ENCODE results near the gene GNAI2.
"Not testable (repeated sequence)": the region's sequence is repeated elsewhere in the genome, so short reads cannot be mapped to it uniquely, and the experiment has no call there.

Gene GNAI2

DNA sequence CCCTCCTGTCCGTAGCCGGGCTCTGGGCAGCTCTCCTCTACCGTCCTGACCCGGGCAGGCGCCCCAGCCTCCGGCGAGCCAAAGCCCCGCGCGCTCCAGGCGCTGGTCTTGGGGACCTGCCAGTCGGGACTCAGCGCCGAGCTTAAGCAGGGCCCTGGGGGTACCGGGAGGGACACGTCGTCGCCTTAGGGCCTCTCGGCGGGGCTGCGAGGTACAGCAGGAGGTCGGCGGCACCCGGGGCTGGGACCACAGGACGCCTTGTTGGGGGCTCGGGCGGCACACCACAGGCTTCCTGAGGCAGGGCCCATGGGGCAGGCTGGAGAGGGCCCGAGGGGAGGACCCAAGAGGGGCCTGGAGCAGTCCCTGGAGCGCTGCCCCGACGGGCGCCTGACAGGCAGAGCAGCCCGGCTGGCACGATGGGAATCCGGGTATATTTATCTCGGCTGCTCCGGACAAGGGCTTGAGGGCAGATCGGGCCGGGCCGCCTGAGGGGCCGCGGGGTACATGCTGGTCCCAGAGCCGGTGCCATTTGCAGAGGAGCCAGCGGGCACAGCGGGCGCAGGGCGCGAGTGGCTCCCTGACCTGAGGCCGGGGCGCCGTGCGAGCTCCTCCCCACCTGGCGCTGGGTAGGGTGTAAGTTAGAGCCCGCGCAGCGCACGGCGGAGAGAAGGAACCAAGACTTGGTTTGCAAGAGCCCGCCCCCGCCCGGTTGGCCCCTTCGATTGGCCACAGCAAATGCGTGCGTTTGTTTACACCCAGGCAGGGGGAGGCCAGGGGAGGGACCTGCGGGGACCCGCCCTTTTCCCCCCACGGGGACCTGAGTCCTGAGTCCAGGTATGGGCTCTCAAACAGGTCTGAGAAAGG is 30.4 kb upstream of the GNAI2 start:
- DNase-seq, result peak; percentile 9

DNA sequence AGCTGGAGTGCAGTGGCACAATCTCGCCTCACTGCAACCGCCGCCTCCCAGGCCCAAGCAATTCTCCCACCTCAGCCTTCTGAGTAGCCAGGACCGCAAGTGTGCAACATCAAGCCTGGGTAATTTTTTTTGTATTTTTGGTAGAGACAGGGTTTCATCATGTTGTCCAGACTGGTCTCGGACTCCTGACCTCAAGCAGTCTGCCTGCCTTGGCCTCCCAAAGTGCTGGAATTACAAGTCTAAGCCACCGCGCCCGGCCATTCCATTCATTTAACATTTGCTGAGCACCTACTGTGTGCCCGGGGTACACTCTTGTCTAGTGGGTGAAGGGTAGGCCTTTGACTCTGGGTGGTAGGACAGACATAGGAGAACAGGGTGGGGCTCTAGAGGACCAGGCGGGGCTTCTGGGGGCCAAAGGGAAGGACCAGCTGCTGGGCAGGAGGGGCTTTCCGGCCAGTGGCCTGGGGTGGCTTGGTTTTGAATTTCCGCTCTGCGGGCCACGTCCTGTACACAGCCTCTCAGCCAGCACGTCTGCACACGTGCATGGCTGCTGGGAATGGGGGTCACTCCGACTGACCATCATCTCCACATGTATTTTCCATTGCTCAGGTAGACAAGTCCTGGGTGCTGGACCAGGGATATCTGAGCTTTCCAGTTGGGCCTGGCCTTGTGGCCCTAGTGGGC is 28.5 kb upstream of the GNAI2 start:
- no peak for DNase-seq

DNA sequence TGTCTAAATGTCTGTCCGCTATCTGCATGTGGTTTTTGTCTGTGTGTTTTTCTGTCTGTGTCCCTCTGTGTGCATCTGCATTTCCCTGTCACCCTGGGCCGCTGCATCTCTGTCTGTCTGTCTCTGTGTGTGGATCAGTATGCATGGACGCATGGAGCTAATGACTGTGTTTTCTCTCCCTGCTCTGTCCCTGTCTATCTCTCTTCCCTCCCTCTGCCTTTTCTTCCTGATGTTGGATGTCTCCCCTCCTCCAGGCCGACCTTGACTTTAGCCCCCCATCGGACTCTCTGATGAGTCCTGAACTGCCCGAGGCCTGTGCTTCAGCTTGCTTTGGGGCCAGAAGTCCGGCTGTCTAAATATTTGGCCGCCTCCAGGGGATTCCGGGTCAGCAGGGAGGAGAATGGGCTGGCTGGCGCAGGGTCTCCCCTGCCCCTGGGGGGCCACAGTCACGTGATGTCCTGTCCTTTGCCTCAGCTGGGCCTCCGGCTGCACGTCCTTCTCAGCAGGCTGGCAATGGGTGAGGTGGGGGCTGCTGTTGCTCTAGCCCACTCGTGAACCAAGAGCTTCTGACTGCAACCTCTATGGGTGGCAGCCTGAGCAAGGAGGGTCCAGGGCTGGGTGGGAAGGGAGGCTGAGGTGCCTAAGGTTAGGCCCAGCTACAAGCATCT is 27.2 kb upstream of the GNAI2 start:
- DNase-seq, result no peak

DNA sequence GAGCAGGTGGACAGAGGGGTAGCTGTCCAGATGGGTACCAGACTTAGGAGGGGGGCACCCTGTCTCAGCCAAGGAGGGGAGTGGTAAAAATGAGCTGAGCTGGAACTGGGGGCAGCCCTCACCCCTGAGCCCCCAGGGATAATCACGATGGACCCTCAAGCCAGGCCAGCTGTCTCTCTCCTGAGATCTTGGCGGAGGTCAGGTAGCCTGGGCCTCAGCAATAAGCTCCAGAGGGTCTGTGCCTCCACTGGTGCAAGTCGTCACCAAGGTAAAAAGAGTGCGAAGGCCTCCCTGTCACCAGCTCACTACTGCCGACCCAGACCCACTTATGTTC is 25.9 kb upstream of the GNAI2 start:
- DNase-seq, result no peak

DNA sequence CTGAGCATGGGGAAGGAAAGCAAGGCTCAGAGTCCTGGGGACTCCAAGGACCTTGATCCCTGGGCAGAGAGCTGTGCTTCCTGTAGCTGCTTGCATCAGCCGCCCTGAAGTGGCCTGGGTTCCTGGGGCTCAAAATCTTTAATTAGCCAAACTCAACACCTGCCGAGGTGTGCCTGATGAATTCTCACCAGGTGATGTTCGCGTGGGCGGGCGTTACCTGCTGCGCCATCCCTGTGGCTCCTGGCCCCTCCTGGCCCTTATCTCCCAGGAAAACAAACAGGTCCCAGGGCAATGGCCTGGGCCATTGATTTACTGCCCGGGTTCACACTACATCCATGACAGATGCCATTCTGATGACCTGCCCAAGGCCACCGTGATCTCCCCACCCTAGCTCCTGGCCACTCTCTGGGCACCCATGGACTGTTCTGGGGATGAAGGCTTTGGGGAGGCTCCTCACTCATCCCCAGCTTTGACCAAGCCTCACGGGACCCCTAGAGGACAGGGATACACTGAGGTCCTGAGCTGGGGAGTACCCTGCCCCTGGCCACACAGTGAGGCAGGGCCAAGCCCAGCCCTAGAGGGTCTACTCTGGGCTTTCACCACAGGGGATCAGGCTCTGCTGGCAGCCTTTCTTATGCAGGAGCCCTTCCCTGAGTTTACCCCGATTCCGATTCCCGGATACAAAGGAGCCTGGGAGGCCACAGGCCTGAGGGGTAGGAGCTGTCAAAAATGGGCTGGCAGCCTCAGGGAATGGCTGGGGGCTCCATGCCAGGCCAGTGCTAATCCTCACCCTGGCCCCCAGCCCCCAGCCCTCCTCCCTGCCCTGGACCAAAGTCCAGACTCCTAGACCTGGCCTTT is 25.3 kb upstream of the GNAI2 start:
- DNase-seq, result no peak

DNA sequence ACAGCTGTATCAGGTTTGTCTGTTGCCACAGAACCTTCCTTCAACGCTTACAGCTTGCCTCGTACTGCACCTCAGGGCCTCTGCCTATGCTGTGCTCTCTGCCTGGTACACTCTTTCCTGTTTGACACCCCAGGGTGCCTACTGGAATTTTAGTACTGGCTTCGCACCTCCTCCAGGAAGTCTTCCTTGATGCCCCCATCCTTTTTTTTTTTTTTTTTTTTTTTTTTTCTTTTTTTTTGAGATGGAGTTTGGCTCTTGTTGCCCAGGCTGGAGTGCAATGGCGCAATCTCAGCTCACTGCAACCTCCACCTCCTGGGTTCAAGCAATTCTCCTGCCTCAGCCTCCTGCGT is 24.7 kb upstream of the GNAI2 start:
- DNase-seq, result not testable (repeated sequence)

DNA sequence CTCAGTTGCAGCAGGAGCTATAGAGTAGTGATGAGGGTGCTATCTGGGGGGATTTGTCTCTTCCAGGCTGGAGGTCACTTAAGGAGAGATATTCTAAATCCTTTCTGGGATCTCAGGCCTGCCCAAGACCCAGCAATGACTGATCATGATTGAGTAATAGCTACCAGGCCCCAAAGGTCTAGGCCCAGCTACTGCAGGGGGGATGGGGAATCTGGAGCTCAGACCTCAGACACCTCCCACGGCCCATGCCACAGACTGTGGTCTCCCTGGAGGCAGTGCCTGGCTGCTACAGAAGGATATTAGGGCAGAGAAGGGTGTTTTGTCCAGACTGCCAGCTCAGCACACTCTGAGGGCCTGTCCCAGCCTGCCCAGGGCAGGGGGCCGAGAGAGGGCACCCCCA is 24.1 kb upstream of the GNAI2 start:
- no peak for DNase-seq

DNA sequence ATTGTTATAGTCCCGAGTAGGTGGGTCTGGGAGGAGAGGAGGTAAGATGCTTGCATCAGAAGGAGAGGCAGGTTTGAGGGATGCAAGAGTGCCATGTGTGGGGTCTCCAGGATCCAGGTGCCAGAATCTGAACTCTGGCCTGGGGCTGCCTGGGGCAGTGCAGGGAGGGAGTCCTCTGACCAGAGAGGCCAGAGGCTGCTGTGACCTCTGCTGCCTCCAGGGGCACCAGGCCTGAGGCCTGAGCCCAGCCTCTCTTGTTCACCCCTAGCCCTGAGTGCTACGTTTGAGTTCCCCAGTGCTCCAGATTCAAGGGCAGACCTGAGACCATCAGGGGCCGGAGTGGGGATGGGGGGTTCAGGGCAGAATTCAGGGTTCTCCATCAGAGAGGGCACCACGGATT is 23.5 kb upstream of the GNAI2 start:
- no peak for DNase-seq

DNA sequence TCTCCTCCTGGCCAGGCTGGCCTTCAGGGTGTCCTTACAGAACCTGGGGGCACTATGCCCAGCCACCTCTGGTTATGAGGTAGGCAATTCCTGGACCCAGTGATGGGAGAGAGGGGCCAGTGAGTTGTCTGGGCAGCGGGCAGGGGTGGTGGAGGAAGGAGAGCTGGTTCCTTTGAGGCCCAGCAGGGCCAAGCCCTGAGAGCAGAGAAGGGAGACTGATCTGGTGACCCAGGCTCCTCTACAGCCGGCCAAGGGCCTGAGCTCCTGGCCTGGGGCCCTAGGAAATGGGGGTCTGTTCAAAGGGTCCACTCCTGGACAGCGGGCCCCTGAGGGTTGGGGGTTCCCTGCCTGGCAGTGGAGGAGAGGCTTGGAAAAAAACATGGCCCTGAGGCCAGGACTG is 23.0 kb upstream of the GNAI2 start:
- DNase-seq, result no peak

DNA sequence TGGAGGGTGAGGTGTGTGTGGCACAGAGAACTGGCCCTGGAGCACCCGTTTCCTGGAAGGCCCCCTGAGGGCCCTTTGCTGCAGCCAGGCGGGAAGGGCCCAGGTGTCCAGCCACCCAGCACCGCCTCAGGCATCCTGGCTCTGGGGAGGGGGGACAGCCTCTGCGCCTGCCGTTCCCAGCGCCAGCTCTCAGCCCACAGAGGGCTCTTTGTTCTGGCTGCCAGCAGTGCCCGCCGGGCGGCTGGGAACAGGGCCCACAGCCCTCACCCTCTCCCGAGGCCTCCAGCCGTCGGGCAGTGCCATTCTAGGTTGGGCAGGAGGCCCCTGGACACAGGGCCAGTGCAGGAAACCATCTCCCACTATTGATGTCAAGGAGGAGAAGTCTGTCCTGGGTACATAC is 22.6 kb upstream of the GNAI2 start:
- DNase-seq, result no peak

DNA sequence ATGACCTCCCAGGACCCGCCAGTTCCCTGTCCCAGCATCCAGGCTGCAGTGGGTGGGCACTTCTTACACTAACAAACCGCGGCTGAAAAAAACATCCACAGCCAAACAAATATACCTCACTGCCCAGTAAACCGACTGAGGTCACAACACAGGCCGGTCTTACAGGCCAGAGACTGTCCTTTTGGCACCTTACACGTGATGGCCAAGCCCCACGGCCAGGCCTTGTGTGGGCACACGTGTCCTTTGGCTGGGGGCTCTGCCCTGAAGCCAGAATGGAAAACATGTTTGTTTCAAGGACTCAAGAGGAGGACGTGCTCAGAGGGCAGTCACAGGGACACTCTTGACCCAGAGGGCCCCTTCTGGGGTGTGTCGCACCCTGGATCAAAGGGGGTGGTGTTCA is 21.2 kb upstream of the GNAI2 start:
- no peak for DNase-seq

DNA sequence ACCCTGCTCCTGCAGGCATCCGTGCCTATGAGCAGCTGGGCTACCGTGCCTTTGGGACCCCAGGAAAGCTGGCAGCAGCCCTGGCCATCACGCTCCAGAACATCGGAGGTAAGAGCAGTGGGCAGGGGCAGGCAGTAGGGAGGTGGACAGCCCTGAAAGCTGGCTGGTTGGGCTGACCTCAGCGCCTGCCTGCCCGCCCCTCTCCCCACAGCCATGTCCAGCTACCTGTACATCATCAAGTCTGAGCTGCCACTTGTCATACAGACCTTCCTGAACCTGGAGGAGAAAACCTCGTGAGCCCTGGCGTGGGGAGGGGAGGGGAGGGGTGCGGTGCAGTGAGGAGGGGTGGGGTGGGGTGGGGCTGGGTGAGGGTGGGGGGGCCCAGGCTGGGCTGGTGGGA is 20.5 kb upstream of the GNAI2 start:
- DNase-seq, result no peak

DNA sequence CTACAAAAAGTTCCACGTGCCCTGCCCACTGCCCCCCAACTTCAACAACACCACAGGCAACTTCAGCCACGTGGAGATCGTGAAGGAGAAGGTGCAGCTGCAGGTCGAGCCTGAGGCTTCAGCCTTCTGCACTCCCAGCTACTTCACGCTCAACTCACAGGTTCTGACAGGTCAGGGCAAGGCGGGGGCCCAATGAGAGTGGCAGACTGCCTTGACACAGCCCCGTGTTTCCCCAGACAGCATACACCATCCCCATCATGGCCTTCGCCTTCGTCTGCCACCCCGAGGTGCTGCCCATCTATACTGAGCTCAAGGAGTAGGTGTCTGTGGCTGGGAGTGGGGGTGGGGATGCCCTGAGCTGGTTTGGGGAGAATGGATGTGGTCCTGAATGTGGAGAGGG is 18.3 kb upstream of the GNAI2 start:
- DNase-seq, result no peak

DNA sequence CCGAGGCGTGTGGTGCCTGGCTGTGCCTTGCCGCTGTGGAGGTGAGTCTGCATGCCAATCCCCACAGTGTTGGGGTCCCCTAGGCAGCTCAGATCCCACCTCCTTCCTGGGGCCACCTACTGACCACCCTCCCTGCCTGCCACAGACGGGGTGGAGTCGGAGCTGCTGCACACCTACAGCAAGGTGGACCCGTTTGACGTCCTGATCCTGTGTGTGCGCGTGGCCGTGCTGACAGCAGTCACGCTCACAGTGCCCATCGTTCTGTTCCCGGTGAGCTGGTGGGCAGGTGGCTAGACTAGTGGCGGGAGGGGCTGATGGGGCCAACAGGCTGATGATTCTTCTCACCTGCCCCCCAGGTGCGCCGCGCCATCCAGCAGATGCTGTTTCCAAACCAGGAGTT is 17.6 kb upstream of the GNAI2 start:
- DNase-seq, result no peak

DNA sequence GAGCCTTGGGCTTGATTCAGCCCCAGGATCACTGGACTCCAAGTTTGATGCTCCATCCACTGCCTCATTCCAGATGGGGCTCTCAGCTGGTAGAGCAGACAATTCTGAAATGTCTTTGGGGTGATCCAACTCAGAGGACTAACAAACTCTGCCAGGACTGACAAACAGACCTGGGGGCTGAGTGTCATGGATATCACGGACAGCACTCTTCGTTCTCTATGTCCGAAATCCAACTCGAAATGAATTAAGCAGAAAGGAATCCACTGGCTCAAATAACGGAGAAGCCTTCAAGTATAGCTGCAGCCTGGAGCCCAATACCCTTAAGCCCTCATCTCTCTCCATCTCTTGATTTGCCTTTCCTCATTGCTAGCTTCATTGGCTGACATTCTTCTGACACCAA is 16.7 kb upstream of the GNAI2 start:
- no peak for DNase-seq

DNA sequence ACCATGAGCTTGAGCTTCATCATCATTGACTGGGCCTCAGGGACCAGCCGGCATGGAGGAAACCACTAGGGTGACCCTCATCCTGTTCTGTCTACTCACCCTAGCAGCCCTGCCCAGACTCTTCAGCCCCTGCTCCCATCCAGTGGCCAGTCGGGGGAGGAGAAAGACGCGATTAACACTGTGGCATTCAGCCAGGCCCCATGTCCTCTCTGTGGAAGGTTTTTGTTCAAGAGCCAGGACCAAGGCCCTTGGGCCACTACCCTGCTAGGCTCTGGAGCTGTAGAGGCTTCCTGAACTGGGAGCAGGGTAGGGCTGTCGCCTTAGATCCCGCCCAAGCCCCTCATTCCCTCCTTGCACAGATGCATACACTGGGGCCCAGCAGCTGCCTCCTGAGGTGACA is 15.9 kb upstream of the GNAI2 start:
- no peak for DNase-seq

DNA sequence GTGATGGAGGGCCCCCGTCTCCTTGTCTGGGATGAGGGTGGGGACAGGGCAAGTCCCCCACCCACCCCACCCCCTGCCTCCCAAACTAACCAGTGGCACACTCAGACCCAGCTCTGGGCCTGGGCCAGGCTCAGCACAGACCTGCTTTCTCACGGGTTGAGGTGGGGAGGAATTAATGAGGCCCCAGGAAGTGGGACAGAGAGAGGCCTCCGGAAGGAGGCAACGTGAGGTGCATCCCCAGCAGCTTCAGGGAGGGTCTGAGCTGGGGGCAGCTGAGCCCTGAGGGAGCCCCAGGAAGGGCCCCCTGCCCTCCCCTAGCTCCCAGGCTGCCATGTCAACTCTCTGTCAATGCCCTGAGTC is 15.0 kb upstream of the GNAI2 start:
- DNase-seq, result no peak

DNA sequence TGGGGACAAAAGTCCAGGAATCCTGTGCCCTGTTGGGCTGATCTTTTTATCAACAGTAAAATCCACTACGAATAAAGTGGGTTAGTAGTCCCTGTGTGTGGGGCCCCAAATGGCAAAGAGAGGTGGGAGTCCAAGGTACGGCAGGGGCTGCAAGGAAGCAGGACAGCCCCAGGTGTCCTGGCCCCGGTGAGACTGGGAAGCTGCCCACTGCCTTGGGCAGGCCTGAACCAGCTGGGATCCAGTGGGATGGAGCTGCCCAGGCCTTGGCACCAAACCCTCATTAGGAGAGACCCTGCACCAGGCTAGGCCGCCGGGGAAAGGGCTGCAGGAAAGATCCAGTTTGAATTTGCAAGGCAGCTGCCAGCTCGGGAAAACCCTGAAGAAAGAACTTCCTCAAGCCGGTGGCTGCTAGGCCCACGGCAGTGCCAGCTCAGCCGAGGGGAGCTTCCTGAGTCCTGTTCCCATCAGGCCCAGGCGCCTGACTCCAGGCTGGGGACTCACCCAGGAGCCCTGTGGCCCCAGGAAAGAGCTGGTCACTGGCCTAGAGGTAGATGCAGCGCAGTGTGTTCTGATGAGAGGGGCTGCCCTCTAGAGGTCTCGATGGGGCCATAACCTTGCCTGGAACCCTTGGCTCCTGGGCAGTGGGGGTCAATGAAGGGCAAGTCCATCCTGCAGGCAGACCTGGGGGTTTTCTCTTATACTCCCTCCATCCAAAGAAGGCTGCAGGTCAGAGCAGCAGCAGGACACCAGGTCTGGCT is 14.4 kb upstream of the GNAI2 start:
- DNase-seq, result no peak

DNA sequence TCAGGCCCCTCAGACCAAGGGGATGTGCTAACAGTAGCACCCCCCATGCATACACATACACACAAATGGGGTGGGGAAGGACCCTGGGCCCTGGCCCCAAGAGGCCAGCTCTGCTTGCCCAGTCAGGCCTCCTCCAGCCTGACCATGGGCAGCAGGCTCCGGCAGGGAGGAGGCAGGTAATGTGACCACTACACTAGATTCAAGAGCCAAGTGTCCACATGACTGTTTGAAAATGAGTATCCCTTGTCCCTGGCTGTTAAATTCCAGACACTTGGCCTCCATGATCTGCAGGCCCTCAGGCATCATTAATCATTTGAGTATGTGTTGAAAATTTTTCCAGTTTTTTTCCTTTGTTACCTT is 13.9 kb upstream of the GNAI2 start:
- no peak for DNase-seq

DNA sequence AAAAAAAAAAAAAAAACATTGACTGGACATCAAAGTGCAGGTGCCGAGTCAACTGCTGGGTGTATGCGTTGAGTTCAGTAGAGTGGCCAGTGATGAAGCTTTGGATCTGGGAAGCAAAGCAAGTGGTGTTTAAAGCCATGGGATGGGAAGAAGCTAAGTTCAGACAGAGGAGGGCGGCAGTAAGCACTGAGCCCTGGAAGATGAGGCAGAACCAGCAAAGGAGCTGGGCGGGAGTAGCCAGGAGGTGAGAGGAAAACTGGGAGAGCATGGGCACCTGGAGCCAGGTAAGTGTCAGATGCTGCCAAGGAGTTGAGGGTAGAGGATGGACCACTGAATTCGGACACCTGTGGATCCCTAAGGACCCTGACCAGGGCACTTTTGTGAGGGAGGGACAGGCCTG is 11.4 kb upstream of the GNAI2 start:
- DNase-seq, result no peak

DNA sequence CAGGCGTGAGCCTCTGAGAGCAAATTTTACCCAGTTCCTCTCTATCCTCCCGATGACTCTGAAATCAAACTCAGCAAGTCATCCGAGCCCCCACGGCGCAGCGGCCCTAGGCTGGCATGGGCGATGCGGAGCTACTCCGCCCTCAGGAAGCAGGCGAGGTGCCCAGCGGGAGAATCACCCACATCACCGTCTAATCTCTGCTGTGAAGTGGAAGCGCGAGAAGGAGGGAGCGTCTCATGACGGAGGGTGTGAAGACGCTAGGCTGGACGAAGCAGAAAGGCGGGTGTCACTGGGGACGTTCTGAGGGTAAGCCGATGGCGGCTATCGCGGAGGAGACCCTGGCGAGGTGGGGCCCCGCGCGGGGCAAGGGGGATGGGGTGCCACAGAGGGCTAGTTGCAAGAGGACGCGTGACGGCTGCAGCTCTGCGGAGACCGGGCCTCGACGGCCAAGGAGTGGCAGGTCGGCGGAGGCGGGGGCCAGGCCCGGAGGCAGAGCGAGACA is 9.1 kb upstream of the GNAI2 start:
- DNase-seq, result no peak

DNA sequence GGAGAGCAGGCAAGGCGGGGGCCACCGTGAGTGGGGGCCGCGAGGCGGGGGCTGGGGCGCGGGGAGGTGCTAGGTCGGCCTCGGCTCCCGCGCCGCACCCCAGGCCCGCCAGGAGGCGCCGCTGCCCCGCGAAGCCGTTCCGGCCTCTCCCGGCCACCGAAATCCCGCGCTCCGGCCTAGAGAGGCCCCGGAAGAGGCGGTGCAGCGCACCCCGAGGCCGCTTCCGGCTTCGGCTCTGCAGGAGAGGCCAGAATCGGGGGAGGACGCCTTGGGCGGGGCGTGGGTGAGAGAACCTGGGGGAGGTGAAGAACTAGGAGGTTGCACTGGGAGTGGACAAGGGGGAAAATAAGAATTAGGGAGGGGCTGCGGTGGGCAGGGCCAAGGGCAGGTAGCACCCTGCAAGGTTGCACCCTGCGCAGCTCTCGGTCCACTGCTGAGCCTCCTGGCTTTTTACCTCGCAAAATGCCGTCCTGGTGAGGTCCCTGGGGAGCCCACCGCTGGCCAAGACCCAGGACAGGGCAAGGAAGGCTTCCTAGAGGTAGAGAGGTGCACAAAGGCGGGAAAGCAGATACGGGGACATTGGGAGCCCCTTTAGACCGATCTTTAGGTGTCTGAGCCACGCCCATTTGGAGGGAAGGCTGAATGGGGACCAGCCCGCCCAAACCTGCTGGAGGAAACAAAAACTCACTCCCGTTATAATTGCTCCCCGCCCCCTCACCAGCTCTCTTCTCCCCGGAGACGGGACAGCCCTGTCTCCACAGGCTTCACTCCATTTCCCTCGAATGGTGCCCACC is 8.4 kb upstream of the GNAI2 start:
- peak; percentile 88 for DNase-seq

All from activated effector memory CD4-positive, alpha-beta T cell treated with Interleukin-2 at 50 U/mL for 16 hours (primary cell).